Measurements from ENCODE around the gene PSMB7.

PSMB7 gene

DNA sequence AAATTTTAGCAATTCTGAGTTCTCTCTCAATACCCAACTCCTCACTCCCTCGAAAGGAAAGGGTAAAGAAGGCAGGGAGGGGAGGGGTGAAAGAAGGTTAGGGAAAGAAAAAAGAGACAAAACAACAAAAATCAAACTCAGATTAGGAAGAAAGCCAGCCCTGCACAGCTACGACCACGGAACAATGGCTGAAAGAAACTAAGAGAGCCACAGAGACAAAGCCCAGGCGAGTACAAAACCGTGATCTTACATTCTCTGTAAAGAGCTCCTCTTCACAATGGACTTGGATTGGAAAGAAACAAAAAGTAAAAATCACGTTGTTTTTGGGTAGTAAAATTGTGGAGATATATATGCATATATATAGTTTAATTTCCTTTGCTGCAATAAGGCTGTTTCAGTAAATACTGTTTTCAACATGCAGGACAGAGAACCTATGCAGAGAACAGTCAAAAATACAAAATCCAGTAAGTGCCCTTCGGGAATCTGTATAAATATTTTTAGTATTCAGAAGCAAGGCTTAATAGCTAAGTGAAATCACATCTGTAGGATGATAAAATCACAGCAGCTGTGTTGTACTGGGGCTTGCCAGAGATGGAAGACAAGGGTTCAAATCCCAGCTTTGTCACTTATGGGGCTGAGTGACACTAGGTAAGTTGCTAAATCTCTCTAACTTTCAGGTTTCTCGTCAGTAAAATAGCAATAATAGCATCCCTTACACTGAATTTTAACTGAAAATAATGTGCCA lies 16.9 kb downstream of the PSMB7 start:
- H3K27me3 ChIP-seq (ENCODE audit: low read length) = no peaks in the 10 kb centered on the region
- H4K20me1 ChIP-seq (ENCODE audit: low read depth, low read length) = no peaks in the 10 kb centered on the region
- H3K36me3 ChIP-seq (ENCODE audit: low read length) = no peaks in the 10 kb centered on the region; the same call in 1 of the 2 replicates
- no peak overlapping the region for H3K9ac ChIP-seq (ENCODE audit: low read length)
- no peak overlapping the region for H3K27ac ChIP-seq (ENCODE audit: low read depth, low read length)
- H3K79me2 ChIP-seq (ENCODE audit: insufficient read depth, low read length) = peaks cover 29% of the 10 kb centered on the region
- no peaks in the 10 kb centered on the region for H3K9me3 ChIP-seq (ENCODE audit: insufficient read depth, low read length)
- no peaks in the 10 kb centered on the region for H3F3A ChIP-seq (ENCODE audit: insufficient read depth)
- no peaks in the 10 kb centered on the region for H3K9me2 ChIP-seq (replicated peaks; ENCODE audit: insufficient read depth, low read length)
- no peak for TF ChIP-seq EZH2phosphoT487 (conservative IDR thresholded peaks at IDR 0.05; ENCODE audit: low read length)
- TF ChIP-seq, protein P1, sequence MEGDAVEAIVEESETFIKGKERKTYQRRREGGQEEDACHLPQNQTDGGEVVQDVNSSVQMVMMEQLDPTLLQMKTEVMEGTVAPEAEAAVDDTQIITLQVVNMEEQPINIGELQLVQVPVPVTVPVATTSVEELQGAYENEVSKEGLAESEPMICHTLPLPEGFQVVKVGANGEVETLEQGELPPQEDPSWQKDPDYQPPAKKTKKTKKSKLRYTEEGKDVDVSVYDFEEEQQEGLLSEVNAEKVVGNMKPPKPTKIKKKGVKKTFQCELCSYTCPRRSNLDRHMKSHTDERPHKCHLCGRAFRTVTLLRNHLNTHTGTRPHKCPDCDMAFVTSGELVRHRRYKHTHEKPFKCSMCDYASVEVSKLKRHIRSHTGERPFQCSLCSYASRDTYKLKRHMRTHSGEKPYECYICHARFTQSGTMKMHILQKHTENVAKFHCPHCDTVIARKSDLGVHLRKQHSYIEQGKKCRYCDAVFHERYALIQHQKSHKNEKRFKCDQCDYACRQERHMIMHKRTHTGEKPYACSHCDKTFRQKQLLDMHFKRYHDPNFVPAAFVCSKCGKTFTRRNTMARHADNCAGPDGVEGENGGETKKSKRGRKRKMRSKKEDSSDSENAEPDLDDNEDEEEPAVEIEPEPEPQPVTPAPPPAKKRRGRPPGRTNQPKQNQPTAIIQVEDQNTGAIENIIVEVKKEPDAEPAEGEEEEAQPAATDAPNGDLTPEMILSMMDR (IDR thresholded peaks at IDR 0.05; ENCODE audit: insufficient read depth, low read length, poor library complexity, severe bottlenecking) = no peak
- no peak overlapping the region for H3K4me2 ChIP-seq (ENCODE audit: low read depth, low read length, poor library complexity, severe bottlenecking)
- no peak overlapping the region for H3K4me3 ChIP-seq (ENCODE audit: insufficient read depth, low read length, poor library complexity, severe bottlenecking)
- H2AFZ ChIP-seq (ENCODE audit: low read depth, low read length, severe bottlenecking) = no peak overlapping the region

DNA sequence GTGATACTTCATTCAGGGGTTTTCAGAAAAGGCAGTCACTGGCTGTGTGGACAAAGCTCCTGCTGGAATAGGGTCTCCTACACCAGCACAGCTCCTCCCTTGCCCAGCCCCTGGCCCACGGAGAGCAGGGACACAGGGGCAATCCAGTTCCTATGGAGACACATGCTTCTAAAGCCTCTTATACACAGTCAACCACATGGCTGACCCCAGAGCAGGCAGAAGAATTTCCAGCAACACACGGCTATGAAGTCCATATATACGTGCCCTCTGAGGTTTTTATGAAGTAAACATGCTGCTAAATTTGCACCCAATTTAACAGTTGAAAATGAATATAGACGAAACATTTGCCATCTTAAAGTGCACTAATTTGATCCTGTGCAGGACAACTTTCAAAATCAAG lies 19.4 kb downstream of the PSMB7 start:
- TF ChIP-seq EZH2phosphoT487 (conservative IDR thresholded peaks at IDR 0.05; ENCODE audit: low read length) = no peak
- TF ChIP-seq, protein P1 (IDR thresholded peaks at IDR 0.05; ENCODE audit: insufficient read depth, low read length, poor library complexity, severe bottlenecking) = no peak
- Histone ChIP-seq H3K27me3 (ENCODE audit: low read length) (no peaks in the 10 kb centered on the region), H3K9ac (ENCODE audit: low read length) (no peak overlapping the region), H3K4me3 (ENCODE audit: insufficient read depth, low read length, poor library complexity, severe bottlenecking) (no peak overlapping the region), H3K27ac (ENCODE audit: low read depth, low read length) (no peak overlapping the region), H3F3A (ENCODE audit: insufficient read depth) (no peaks in the 10 kb centered on the region), H3K36me3 (ENCODE audit: low read length) (no peaks in the 10 kb centered on the region; the same call in 1 of the 2 replicates), H3K4me2 (ENCODE audit: low read depth, low read length, poor library complexity, severe bottlenecking) (no peak overlapping the region), H4K20me1 (ENCODE audit: low read depth, low read length) (no peaks in the 10 kb centered on the region), H2AFZ (ENCODE audit: low read depth, low read length, severe bottlenecking) (no peak overlapping the region), H3K9me3 (ENCODE audit: insufficient read depth, low read length) (no peaks in the 10 kb centered on the region), H3K9me2 (replicated peaks; ENCODE audit: insufficient read depth, low read length) (no peaks in the 10 kb centered on the region), H3K79me2 (ENCODE audit: insufficient read depth, low read length) (peaks cover 41% of the 10 kb centered on the region)

DNA sequence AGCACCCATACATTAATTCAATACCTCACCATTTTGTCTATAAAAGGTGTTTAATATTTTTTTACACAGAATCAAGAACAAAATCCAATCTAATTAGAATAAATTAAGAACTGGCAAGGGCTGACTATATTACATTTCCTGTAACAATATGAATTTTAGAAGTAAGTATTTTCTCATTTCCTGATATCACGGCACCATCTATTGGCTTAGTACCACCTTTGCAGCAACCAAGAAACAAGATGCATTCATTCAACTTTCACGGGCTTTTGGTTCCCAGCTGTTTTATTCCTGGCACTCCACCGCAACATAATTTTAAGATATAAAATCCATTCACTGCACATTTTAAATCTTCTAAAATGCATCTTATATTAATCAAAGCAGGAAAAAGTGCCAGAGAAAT lies 20.6 kb downstream of the PSMB7 start:
- TF ChIP-seq EZH2phosphoT487 (conservative IDR thresholded peaks at IDR 0.05; ENCODE audit: low read length) = no peak
- TF ChIP-seq, protein P1 (IDR thresholded peaks at IDR 0.05; ENCODE audit: insufficient read depth, low read length, poor library complexity, severe bottlenecking) = no peak
- Histone ChIP-seq H4K20me1 (ENCODE audit: low read depth, low read length) (peaks cover 2% of the 10 kb centered on the region; the same call in 1 of the 2 replicates), H3K9ac (ENCODE audit: low read length) (no peak overlapping the region), H3K9me2 (replicated peaks; ENCODE audit: insufficient read depth, low read length) (no peaks in the 10 kb centered on the region), H3K27me3 (ENCODE audit: low read length) (no peaks in the 10 kb centered on the region), H3K27ac (ENCODE audit: low read depth, low read length) (no peak overlapping the region), H3K4me2 (ENCODE audit: low read depth, low read length, poor library complexity, severe bottlenecking) (no peak overlapping the region), H3K79me2 (ENCODE audit: insufficient read depth, low read length) (peaks cover 43% of the 10 kb centered on the region), H3K4me3 (ENCODE audit: insufficient read depth, low read length, poor library complexity, severe bottlenecking) (no peak overlapping the region), H3K36me3 (ENCODE audit: low read length) (no peaks in the 10 kb centered on the region; the same call in 1 of the 2 replicates), H3K9me3 (ENCODE audit: insufficient read depth, low read length) (no peaks in the 10 kb centered on the region), H3F3A (ENCODE audit: insufficient read depth) (no peaks in the 10 kb centered on the region), H2AFZ (ENCODE audit: low read depth, low read length, severe bottlenecking) (no peak overlapping the region)
